Measurements from ENCODE around the gene PIK3CA.

DNA sequence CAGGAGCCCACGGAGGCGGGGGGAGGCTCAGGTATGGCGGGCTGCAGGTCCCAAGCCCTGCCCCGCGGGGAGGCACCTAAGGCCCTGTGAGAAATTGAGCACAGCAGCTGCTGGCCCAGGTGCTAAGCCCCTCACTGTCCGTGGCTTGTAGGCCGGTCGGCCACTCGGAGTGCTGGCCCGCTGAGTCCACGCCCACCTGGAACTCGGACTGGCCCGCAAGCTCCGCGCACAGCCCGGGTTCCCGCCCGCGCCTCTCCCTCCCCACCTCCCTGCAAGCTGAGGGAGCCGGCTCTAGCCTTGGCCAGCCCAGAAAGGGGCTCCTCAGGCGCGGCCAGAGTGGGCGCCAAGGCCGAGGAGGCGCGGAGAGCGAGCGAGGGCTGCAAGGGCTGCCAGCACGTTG, 115.0 kb downstream of the PIK3CA start:
- TF ChIP-seq POLR2AphosphoS5 (IDR thresholded peaks at IDR 0.05; ENCODE audit: low read depth, low read length) (no peak), REST (IDR thresholded peaks at IDR 0.05; ENCODE audit: insufficient read depth in 1 of 2, low read depth in 2 of 2, low read length in 2 of 2) (no peak)
